Prostate gland (tissue), 2 donors: ENCODE data around the gene RNF215. TPM values are rescaled to one million over a fixed set of nuclear protein-coding genes. Genes with fewer than 3 reads are reported as not detected.

Experiments used
- DNase-seq: peaks from one replicate; pipeline ENCODE4 v3.0.0-alpha.2; 2019; ENCODE audit warnings: low spot score
- H3K27ac ChIP-seq, 2 donors: fragments of 200-600 bp; sonication (generic); 2 replicates each; pipeline ENCODE4 v1.5.1; 2017 to 2019
- H3K27me3 ChIP-seq: fragments of 200-600 bp; sonication (generic); replicated peaks from 2 replicates; pipeline ENCODE4 v1.5.1; 2019; ENCODE audit not compliant: insufficient read depth
- H3K36me3 ChIP-seq, 2 donors: fragments of 200-600 bp; sonication (generic); 1 replicate in 1 of 2; 2 replicates in 1 of 2; pipeline versions ENCODE4 v1.5.1 to v1.8.1; 2017 to 2019
- H3K4me1 ChIP-seq: fragments of 200-600 bp; sonication (generic); replicated peaks from 2 replicates; pipeline ENCODE4 v1.5.1; 2019
- H3K4me3 ChIP-seq, 2 donors: fragments of 200-600 bp; sonication (generic); 2 replicates each; pipeline ENCODE4 v1.5.1; 2017 to 2019
- H3K9me3 ChIP-seq: fragments of 200-600 bp; sonication (generic); 2 replicates; pipeline ENCODE4 v1.5.1; 2017
- POLR2A ChIP-seq: fragments of 450-650 bp; IDR thresholded peaks from one replicate; pipeline ENCODE4 v1.6.1; 2016; ENCODE audit warnings: antibody characterized with exemption, mild to moderate bottlenecking
- POLR2AphosphoS5 ChIP-seq: sonication (generic); formaldehyde crosslinking; IDR thresholded peaks from one replicate; pipeline ENCODE4 v1.6.1; 2017; ENCODE audit warnings: antibody characterized with exemption
- WGBS: methylation state at CpG from one replicate; pipeline ENCODE4 v1.1.5; 2018; 5-methylcytosine and 5-hydroxymethylcytosine counted together
- intact Hi-C: fragments of 100-400 bp; cut with DNase I; formaldehyde crosslinking; loops from one replicate; pipeline ENCODE4 v1.14.2; 2022
- total RNA-seq, 2 donors: library from RNA; depleted of rRNA; stranded (reverse); fragments of >200 nt; gene quantifications; one replicate each; pipeline ENCODE4 v1.1.0, GENCODE V29; 2016
- TF ChIP-seq, protein P1 (sequence below), 4 experiments: fragments of 200-600 bp in 2 of 4; fragments of 450-650 bp in 2 of 4; sonication (generic) in 2 of 4; IDR thresholded peaks; 1 replicate in 3 of 4; 2 replicates in 1 of 4; pipeline ENCODE4 v1.5.1; 2016 to 2019; ENCODE audit warnings: antibody characterized with exemption in 4 of 4, mild to moderate bottlenecking in 2 of 4, moderate library complexity in 2 of 4

RNF215 gene
- total RNA-seq, 2 donors from 2014 or later: 18.1 to 20.0 TPM

DNA sequence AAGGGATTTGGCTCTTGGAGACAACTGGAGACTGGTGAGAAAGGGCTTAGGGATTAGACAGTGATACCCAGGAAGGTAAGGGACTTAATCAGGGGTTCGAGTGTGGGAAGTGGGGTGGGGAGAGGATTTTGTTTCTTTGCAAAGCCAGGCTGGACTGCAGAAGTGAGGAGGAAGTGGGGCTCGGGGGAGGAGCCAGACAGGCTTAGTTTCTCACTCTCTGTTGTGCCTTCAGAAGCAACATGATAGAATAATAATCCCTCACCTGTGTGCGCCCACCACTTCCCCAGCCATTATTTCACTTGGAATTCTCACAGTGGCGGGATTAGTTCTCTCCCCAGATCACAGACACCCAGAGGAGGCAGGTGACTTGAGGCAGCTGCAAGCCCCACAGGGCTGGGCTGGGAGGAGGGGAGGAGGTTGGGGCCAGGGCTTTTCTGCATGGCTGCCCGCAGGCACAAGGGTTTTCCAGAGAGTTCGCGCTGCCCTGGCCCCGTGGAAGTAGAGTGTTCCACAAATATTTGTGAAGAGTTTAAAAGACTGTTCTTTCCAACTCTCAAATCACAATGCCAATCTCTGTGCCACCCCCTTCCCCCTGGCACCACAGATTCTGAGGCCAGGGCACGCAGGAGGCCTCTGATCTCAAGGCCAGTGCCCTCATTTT lies 5.6 kb upstream of the RNF215 start:
- 46% methylated on average over 9 of the region's 9 CpGs for WGBS
- H3K36me3 ChIP-seq: no peaks in the 10 kb centered on the region
- no peaks in the 10 kb centered on the region for H3K27me3 ChIP-seq
- H3K4me3 ChIP-seq: no peak overlapping the region
- no peaks in the 10 kb centered on the region for H3K9me3 ChIP-seq
- peak; percentile 69 for DNase-seq
- peaks cover 10% of the 10 kb centered on the region for H3K4me1 ChIP-seq
- peak overlapping the region; percentile 81 to 95 for H3K27ac ChIP-seq
- intact Hi-C loops: loop anchor here (5.0 kb wide), 1 partner anchor 95 kb away; no protein-coding TSS in a partner anchor
- peak; percentile 75 for TF ChIP-seq POLR2AphosphoS5
- TF ChIP-seq, protein P1, sequence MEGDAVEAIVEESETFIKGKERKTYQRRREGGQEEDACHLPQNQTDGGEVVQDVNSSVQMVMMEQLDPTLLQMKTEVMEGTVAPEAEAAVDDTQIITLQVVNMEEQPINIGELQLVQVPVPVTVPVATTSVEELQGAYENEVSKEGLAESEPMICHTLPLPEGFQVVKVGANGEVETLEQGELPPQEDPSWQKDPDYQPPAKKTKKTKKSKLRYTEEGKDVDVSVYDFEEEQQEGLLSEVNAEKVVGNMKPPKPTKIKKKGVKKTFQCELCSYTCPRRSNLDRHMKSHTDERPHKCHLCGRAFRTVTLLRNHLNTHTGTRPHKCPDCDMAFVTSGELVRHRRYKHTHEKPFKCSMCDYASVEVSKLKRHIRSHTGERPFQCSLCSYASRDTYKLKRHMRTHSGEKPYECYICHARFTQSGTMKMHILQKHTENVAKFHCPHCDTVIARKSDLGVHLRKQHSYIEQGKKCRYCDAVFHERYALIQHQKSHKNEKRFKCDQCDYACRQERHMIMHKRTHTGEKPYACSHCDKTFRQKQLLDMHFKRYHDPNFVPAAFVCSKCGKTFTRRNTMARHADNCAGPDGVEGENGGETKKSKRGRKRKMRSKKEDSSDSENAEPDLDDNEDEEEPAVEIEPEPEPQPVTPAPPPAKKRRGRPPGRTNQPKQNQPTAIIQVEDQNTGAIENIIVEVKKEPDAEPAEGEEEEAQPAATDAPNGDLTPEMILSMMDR (IDR thresholded peaks at IDR 0.05): no peak
- no peak for TF ChIP-seq POLR2A

DNA sequence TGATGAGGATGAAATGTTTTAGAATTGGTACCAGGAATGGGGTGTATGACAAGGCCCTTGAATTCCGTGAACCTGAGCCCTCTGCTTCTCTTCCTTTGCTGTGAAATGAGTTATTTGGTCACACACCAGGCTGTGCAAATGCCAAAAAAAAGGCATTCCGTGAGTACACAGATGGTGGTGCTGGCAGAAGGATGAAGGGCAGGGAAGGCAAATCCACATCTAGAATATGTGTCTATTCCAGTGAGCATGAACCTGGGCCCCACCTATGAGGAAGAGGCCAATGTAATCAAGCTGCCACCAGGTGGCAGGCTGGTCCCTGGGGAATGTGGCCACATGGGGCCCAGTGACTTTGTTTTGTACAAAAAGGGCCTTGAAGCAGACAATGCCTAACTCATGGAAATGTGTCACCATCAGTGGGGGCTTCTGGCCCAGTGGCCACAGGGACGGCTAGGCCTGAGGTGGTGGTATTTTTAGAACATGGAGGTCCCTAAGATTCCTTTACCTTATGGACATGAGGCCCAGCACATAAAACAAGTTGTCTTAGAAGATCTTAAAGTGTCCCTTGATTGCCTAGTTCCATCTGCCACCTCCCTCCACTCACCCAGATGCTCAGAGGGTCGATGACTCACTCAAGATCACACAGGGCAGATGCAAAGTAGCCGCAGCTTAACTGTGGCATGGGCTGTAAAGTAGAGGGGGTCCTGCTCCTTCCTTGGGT lies 3.9 kb upstream of the RNF215 start:
- intact Hi-C loops: loop anchor here (5.0 kb wide), 1 partner anchor 96 kb away; no protein-coding TSS in a partner anchor
- DNase-seq: peak; percentile 80
- H3K4me3 ChIP-seq: no peak overlapping the region
- H3K27me3 ChIP-seq: no peaks in the 10 kb centered on the region
- TF ChIP-seq, protein P1 (IDR thresholded peaks at IDR 0.05): peak; percentile 76 to 94 (median 92)
- TF ChIP-seq POLR2AphosphoS5 (peak; percentile 74), POLR2A (no peak)
- WGBS: 62% methylated on average over 5 of the region's 5 CpGs
- peaks cover 10% of the 10 kb centered on the region for H3K4me1 ChIP-seq
- H3K36me3 ChIP-seq: no peaks in the 10 kb centered on the region
- H3K9me3 ChIP-seq: no peaks in the 10 kb centered on the region
- H3K27ac ChIP-seq: peak overlapping the region; percentile 0 to 95

DNA sequence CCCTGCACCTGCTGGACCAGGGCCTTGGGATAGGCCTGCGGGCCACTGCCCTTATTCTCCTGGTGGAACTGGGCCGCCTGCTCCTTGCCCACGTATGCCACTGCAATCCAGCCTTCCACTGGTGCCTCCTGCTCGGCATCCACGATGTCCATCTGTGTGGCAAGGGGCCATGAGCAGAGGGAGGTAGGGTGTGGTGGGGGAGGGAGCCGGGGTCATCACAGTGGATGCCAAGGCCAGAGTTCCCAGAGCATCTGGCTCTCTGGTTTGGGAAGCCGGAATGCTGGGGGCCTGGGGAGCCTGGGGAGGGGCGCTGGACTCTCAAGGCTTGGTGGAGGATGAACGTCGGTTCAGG lies 627 bp downstream of the RNF215 start:
- 24% methylated on average over 10 of the region's 10 CpGs for WGBS
- H3K36me3 ChIP-seq: no peaks in the 10 kb centered on the region
- peak overlapping the region; percentile 57 to 76 for H3K27ac ChIP-seq
- TF ChIP-seq, protein P1 (IDR thresholded peaks at IDR 0.05): no peak
- TF ChIP-seq POLR2A: no peak
- H3K4me3 ChIP-seq: peak overlapping the region; percentile 55 to 57
- H3K9me3 ChIP-seq: no peaks in the 10 kb centered on the region
- intact Hi-C loops: loop anchor here (1.0 to 2.0 kb wide), 3 partner anchors 30 to 278 kb away; partner anchors contain the start of genes CCDC157 and SF3A1
- no peak for DNase-seq
- H3K4me1 ChIP-seq: no peaks in the 10 kb centered on the region
- H3K27me3 ChIP-seq: no peaks in the 10 kb centered on the region

DNA sequence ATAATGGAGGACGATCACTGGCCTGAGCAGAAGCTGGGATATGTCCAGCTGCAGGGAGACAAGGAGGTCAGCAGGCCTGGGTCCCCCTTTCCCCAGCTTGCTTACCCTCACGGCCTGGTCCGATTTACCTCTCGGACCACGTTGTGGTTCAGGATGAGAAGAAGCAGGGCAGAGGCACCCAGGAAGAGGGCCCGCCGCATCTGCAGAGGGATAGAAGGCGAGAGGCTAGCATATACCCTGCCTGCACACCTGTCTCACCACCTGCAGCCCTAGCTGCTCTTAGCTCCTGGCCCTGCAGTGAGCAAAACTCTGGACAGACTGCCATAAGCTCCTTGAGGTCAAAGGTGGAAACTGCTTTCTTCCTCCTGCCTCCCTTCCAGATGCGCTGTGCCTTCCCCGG lies 1.3 kb downstream of the RNF215 start:
- Histone ChIP-seq H3K9me3 (no peaks in the 10 kb centered on the region), H3K4me1 (no peaks in the 10 kb centered on the region), H3K36me3 (no peaks in the 10 kb centered on the region), H3K27ac (no peak overlapping the region), H3K27me3 (no peaks in the 10 kb centered on the region), H3K4me3 (no peak overlapping the region)
- no peak for DNase-seq
- 94% methylated on average over 10 of the region's 10 CpGs for WGBS
- intact Hi-C loops: loop anchor here (1.0 to 2.0 kb wide), 3 partner anchors 29 to 277 kb away; partner anchors contain the start of genes CCDC157 and SF3A1
- TF ChIP-seq, protein P1 (IDR thresholded peaks at IDR 0.05): no peak
- TF ChIP-seq POLR2AphosphoS5 (no peak), POLR2A (no peak)
